Measurements from ENCODE around the gene LSM10. TPM values are rescaled to one million over a fixed set of nuclear protein-coding genes. Genes with fewer than 3 reads are reported as not detected.

Gene LSM10
- total RNA-seq, 1 experiment from 2014 or later, result 56.3 TPM

- Mint-ChIP-seq H3K36me3 (no peaks in the 10 kb centered on the region; the same call in 1 of the 2 replicates), H3K4me1 (peaks cover 24% of the 10 kb centered on the region), H3K27ac (peak overlapping the region; percentile 95), H3K9me3 (no peaks in the 10 kb centered on the region), H3K27me3 (ENCODE audit: low read depth) (no peaks in the 10 kb centered on the region), H3K4me3 (no peak overlapping the region)
- DNase-seq (ENCODE audit: low spot score) (no peak), ATAC-seq (no peak)
- no peak for TF ChIP-seq NFE2L1 (CRISPR knock-in tag; IDR thresholded peaks at IDR 0.05)
- TF ChIP-seq ETV6 (CRISPR knock-in tag; IDR thresholded peaks at IDR 0.05), result no peak
- no peak for TF ChIP-seq GTF2I (CRISPR knock-in tag; conservative IDR thresholded peaks at IDR 0.05)
- TF ChIP-seq PREB (CRISPR knock-in tag; IDR thresholded peaks at IDR 0.05; ENCODE audit: borderline replicate concordance), result no peak
- POLR2A ChIA-PET, result no interaction called here
- CTCF ChIA-PET, result interaction anchor here (1.5 to 5.0 kb wide), 2 partner anchors 15 to 35 kb away, joined by 4 to 72 read pairs; no protein-coding TSS in a partner anchor
Observed at GRCh38 chr1:36365381-36365780, 32.3 kb downstream of the LSM10 start.

GRCh38 chr1:36359911-36360550 is 37.7 kb downstream of the LSM10 start:
- CTCF ChIA-PET, result interaction anchor here (1.1 to 2.3 kb wide), 2 partner anchors 9 to 210 kb away, joined by 3 to 15 read pairs; no protein-coding TSS in a partner anchor
- POLR2A ChIA-PET, result interaction anchor here (0.6 to 1.1 kb wide), 2 partner anchors 11 to 26 kb away, joined by 3 read pairs; no protein-coding TSS in a partner anchor
- ATAC-seq, result no peak

GRCh38 chr1:36359383-36359782 is 38.3 kb downstream of the LSM10 start:
- ChIA-PET CTCF (interaction anchor here (2.3 kb wide), 1 partner anchor 10 kb away, joined by 15 read pairs; no protein-coding TSS in a partner anchor), POLR2A (no interaction called here)
- no peak for ATAC-seq
- no peaks in the 10 kb centered on the region for H3K4me1 Mint-ChIP-seq
- H3K27ac Mint-ChIP-seq, result no peak overlapping the region; the same call in 1 of the 2 replicates
- no peaks in the 10 kb centered on the region for H3K27me3 Mint-ChIP-seq (ENCODE audit: low read depth)
- DNase-seq (ENCODE audit: low spot score), result no peak
- H3K36me3 Mint-ChIP-seq, result peaks cover 22% of the 10 kb centered on the region
- no peak overlapping the region for H3K4me3 Mint-ChIP-seq
- no peak for TF ChIP-seq MLX (CRISPR knock-in tag; IDR thresholded peaks at IDR 0.05)
- TF ChIP-seq ESRRA (CRISPR knock-in tag; IDR thresholded peaks at IDR 0.05; ENCODE audit: borderline replicate concordance), result no peak
- TF ChIP-seq ZNF138 (CRISPR knock-in tag; conservative IDR thresholded peaks at IDR 0.05), result no peak
- no peak for TF ChIP-seq ATF1 (CRISPR knock-in tag; IDR thresholded peaks at IDR 0.05)
- TF ChIP-seq RORB (CRISPR knock-in tag; IDR thresholded peaks at IDR 0.05), result no peak
- TF ChIP-seq TEAD4 (CRISPR knock-in tag; IDR thresholded peaks at IDR 0.05), result no peak
- no peak for TF ChIP-seq FOXK1 (CRISPR knock-in tag; IDR thresholded peaks at IDR 0.05)
- TF ChIP-seq HMGA2 (CRISPR knock-in tag; IDR thresholded peaks at IDR 0.05), result no peak
- no peak for TF ChIP-seq AFF4 (CRISPR knock-in tag; IDR thresholded peaks at IDR 0.05; ENCODE audit: borderline replicate concordance)
- TF ChIP-seq TP53 (CRISPR knock-in tag; IDR thresholded peaks at IDR 0.05), result no peak
- no peak for TF ChIP-seq MAX (CRISPR knock-in tag; IDR thresholded peaks at IDR 0.05)
- no peak for TF ChIP-seq NR1H2 (CRISPR knock-in tag; IDR thresholded peaks at IDR 0.05)
- TF ChIP-seq PRRX2 (CRISPR knock-in tag; IDR thresholded peaks at IDR 0.05), result no peak
- no peak for TF ChIP-seq SP1 (CRISPR knock-in tag; conservative IDR thresholded peaks at IDR 0.05)
- TF ChIP-seq ZNF121 (CRISPR knock-in tag; IDR thresholded peaks at IDR 0.05), result no peak
- TF ChIP-seq SOX15 (CRISPR knock-in tag; IDR thresholded peaks at IDR 0.05), result no peak
- no peaks in the 10 kb centered on the region for H3K9me3 Mint-ChIP-seq

More at GRCh38 chr1:36359911-36360550, 37.7 kb downstream of the LSM10 start:
- no peaks in the 10 kb centered on the region for H3K27me3 Mint-ChIP-seq (ENCODE audit: low read depth)
- no peak for TF ChIP-seq CTCF (IDR thresholded peaks at IDR 0.05)
- no peaks in the 10 kb centered on the region for H3K4me1 Mint-ChIP-seq
- no peak overlapping the region for H3K4me3 Mint-ChIP-seq
- peaks cover 21% of the 10 kb centered on the region for H3K36me3 Mint-ChIP-seq
- no peak overlapping the region; the same call in 1 of the 2 replicates for H3K27ac Mint-ChIP-seq
- DNase-seq (ENCODE audit: low spot score), result no peak
- H3K9me3 Mint-ChIP-seq, result no peaks in the 10 kb centered on the region
